OCI-LY1 (cell line): ENCODE data around the gene ZC3H15.

Experiments used
- H2AFZ ChIP-seq: fragments of 200-600 bp; sonication (generic), shearing (Covaris generic); 2 replicates; pipeline ENCODE4 v1.6.0; 2014; ENCODE audit warnings: antibody characterized with exemption, mild to moderate bottlenecking, low read length
- H3F3A ChIP-seq: fragments of 200-600 bp; sonication (generic), shearing (Covaris generic); 2 replicates; pipeline ENCODE4 v1.6.0; 2014; ENCODE audit warnings: mild to moderate bottlenecking, antibody characterized with exemption, low read length, moderate library complexity; ENCODE audit not compliant: insufficient read depth
- H3K27ac ChIP-seq: fragments of 200-600 bp; sonication (generic); 2 replicates; pipeline ENCODE4 v1.5.1; 2014; ENCODE audit warnings: low read length, mixed run types, mild to moderate bottlenecking, low read depth; ENCODE audit not compliant: poor library complexity, severe bottlenecking
- H3K27me3 ChIP-seq: fragments of 200-600 bp; sonication (generic); 2 replicates; pipeline ENCODE4 v1.6.0; 2014; ENCODE audit warnings: antibody characterized with exemption, mild to moderate bottlenecking, low read length, moderate library complexity; ENCODE audit not compliant: insufficient read depth
- H3K36me3 ChIP-seq: fragments of 200-600 bp; sonication (generic); 2 replicates; pipeline ENCODE4 v1.6.1; 2014; ENCODE audit warnings: mild to moderate bottlenecking, antibody characterized with exemption, low read length, moderate library complexity, mixed read lengths; ENCODE audit not compliant: insufficient read depth
- H3K4me1 ChIP-seq: fragments of 200-600 bp; sonication (generic); 2 replicates; pipeline ENCODE4 v1.5.1; 2014; ENCODE audit warnings: mild to moderate bottlenecking, low read length, moderate library complexity; ENCODE audit not compliant: insufficient read depth, severe bottlenecking
- H3K4me2 ChIP-seq: fragments of 200-600 bp; sonication (generic), shearing (Covaris generic); 2 replicates; pipeline ENCODE4 v1.6.1; 2014; ENCODE audit warnings: low read length
- H3K4me3 ChIP-seq: fragments of 200-600 bp; sonication (generic); 2 replicates; pipeline ENCODE4 v1.5.1; 2014; ENCODE audit warnings: low read length, low read depth, mild to moderate bottlenecking, mixed read lengths; ENCODE audit not compliant: poor library complexity, severe bottlenecking
- H3K79me2 ChIP-seq: fragments of 200-600 bp; shearing (Covaris generic); 2 replicates; pipeline ENCODE4 v1.6.1; 2016; ENCODE audit warnings: mixed run types, low read length, mixed read lengths; ENCODE audit not compliant: insufficient read depth
- H3K9ac ChIP-seq: fragments of 200-600 bp; sonication (generic), shearing (Covaris generic); 2 replicates; pipeline ENCODE4 v1.6.1; 2014; ENCODE audit warnings: mild to moderate bottlenecking, low read length, mixed read lengths
- H3K9me2 ChIP-seq: fragments of 200-600 bp; sonication (generic), shearing (Covaris generic); 2 replicates; pipeline ENCODE4 v1.6.1; 2014; ENCODE audit warnings: low read depth, mild to moderate bottlenecking, low read length, mixed read lengths
- H3K9me3 ChIP-seq: fragments of 200-600 bp; shearing (Covaris generic); 2 replicates; pipeline ENCODE4 v1.6.1; 2014; ENCODE audit warnings: low read length, mixed read lengths
- H4K20me1 ChIP-seq: fragments of 200-600 bp; sonication (generic), shearing (Covaris generic); 2 replicates; pipeline ENCODE4 v1.6.0; 2016; ENCODE audit warnings: mild to moderate bottlenecking, low read length; ENCODE audit not compliant: insufficient read depth
- EZH2 ChIP-seq: fragments of 200-600 bp; sonication (generic), shearing (Covaris generic); IDR thresholded peaks from 2 replicates; pipeline ENCODE4 v1.8.0; 2017; ENCODE audit warnings: borderline replicate concordance, mixed run types, mild to moderate bottlenecking, antibody characterized with exemption, low read length, moderate library complexity, mixed read lengths
- TF ChIP-seq, protein P1 (sequence below): fragments of 200-600 bp; sonication (generic), shearing (Covaris generic); IDR thresholded peaks from 2 replicates; pipeline ENCODE4 v1.5.1; 2017; ENCODE audit warnings: mild to moderate bottlenecking, antibody characterized with exemption, low read length, moderate library complexity, mixed read lengths

ZC3H15 gene

DNA sequence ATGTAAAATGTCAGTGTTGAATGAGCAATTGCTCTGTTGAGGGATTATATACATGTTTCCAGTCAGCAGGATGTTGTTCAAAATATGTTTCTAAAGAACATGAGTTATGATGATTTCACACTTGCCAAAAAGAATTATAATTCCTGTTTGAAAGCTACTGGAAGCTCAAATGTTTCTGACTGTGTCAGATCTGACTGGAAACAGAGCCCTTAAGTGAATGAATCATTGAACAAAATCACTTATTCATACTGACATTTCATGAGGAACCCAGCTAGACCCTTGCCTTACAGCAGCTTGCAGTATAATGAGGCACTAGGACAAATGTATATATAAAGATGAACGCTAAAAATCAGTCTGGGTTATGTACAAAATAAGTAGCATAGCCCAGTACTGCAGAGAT is 68.4 kb downstream of the ZC3H15 start:
- Histone ChIP-seq H3K27ac (no peak overlapping the region), H2AFZ (no peak overlapping the region), H3K79me2 (no peaks in the 10 kb centered on the region), H3K9me3 (no peaks in the 10 kb centered on the region), H3K4me3 (no peak overlapping the region), H3K4me2 (no peak overlapping the region), H4K20me1 (no peaks in the 10 kb centered on the region), H3K36me3 (no peaks in the 10 kb centered on the region), H3K9ac (no peak overlapping the region), H3K9me2 (no peaks in the 10 kb centered on the region), H3K27me3 (no peaks in the 10 kb centered on the region), H3F3A (no peaks in the 10 kb centered on the region), H3K4me1 (no peaks in the 10 kb centered on the region)
- TF ChIP-seq, protein P1, sequence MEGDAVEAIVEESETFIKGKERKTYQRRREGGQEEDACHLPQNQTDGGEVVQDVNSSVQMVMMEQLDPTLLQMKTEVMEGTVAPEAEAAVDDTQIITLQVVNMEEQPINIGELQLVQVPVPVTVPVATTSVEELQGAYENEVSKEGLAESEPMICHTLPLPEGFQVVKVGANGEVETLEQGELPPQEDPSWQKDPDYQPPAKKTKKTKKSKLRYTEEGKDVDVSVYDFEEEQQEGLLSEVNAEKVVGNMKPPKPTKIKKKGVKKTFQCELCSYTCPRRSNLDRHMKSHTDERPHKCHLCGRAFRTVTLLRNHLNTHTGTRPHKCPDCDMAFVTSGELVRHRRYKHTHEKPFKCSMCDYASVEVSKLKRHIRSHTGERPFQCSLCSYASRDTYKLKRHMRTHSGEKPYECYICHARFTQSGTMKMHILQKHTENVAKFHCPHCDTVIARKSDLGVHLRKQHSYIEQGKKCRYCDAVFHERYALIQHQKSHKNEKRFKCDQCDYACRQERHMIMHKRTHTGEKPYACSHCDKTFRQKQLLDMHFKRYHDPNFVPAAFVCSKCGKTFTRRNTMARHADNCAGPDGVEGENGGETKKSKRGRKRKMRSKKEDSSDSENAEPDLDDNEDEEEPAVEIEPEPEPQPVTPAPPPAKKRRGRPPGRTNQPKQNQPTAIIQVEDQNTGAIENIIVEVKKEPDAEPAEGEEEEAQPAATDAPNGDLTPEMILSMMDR = no peak
- TF ChIP-seq EZH2 = no peak

DNA sequence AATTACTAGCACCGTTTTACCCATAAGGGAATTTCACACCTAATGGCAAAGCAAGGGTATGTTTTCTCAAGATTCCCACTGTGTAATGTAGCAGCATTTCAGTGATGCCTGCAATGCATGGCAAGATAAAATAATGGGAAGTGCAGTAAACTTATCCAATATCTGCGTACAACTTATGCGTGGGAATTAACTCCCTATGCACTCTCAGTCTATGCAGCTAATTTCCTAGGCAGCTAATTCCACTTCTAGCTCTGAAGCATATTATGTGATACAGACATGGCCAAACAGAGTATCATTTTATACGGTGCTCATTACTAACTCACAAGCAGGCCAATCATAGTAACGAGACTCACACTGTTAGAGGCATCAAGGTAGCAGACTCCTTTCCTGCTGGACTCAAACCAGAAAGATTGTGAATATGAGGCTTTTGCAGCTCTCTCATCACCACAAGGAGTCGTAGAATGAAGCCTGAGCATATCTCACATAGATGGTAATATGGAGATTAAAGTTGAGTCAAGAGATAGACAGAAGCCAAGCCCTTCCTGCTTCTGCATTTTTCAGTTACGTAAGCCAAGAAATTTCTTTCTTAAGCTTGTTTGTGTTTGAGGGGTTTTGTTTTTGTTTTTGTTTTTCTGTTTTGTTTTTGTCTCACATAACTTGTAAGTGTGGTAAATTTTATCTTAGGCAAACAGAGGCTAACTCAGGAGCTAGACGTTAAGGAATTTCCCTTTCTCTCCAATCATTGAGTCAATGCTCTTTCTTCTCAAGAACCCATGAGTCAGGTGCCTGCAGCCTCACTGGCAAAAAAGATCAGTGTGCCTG is 69.0 kb downstream of the ZC3H15 start:
- Histone ChIP-seq H3F3A (no peaks in the 10 kb centered on the region), H4K20me1 (no peaks in the 10 kb centered on the region), H3K9ac (no peak overlapping the region), H3K36me3 (no peaks in the 10 kb centered on the region), H3K79me2 (no peaks in the 10 kb centered on the region), H3K9me3 (no peaks in the 10 kb centered on the region), H3K9me2 (no peaks in the 10 kb centered on the region), H3K27ac (no peak overlapping the region), H3K4me3 (no peak overlapping the region), H3K27me3 (no peaks in the 10 kb centered on the region), H2AFZ (no peak overlapping the region), H3K4me2 (no peak overlapping the region), H3K4me1 (no peaks in the 10 kb centered on the region)
- TF ChIP-seq, protein P1 = no peak
- TF ChIP-seq EZH2 = no peak

DNA sequence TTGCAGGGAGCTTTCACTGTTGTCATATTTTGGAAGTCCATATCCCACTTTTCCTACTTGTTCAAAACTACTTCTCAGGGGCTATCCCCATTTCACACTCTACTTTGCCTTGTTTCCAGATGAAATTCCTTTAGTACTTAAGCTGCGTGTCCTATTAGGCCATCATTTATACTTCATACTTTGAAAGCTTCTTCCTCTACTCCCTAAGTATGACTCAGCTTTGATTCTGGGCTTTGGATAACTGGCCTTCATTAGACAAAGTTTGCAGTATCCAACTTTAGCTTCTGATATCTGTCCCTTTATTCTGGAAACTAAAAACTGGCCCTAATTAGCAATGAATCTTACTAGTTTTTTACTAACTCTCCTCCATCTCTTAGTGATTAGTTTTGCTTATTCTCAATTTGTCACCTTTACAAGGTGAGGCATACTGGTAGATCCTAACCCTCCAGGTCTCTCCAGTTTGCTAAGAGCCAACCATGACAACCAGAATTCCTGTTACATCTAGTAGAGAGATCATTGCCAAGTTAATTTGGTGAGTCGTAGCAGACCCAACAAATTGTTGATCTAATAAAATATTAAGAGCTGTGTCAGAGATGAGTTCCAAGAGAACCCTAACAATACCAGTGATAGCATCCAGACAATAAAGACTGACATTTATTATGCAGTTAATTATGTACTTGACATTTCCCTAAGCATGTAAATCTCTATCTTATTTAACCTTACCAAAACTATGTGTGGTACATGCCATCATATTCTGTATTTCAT is 72.6 kb downstream of the ZC3H15 start:
- Histone ChIP-seq H3K4me3 (no peak overlapping the region), H4K20me1 (no peaks in the 10 kb centered on the region), H3K27ac (no peak overlapping the region), H3K4me1 (no peaks in the 10 kb centered on the region), H3K27me3 (no peaks in the 10 kb centered on the region), H3K9ac (no peak overlapping the region), H3K36me3 (no peaks in the 10 kb centered on the region), H2AFZ (no peak overlapping the region), H3K9me2 (no peaks in the 10 kb centered on the region), H3K9me3 (no peaks in the 10 kb centered on the region), H3K4me2 (no peak overlapping the region), H3K79me2 (no peaks in the 10 kb centered on the region), H3F3A (no peaks in the 10 kb centered on the region)
- TF ChIP-seq, protein P1 = no peak
- no peak for TF ChIP-seq EZH2
